ENCODE data around the gene KLHL7. TPM values are rescaled to one million over a fixed set of nuclear protein-coding genes. Genes with fewer than 3 reads are reported as not detected.

The KLHL7 gene
- total and polyA plus RNA-seq, 10 donors: 8.8 to 31.6 (median 20.1) TPM

GRCh38 chr7:23207884-23208283 is 102.3 kb downstream of the KLHL7 start:
- DNase-seq: no peak
- peaks cover 0 to 15% (median 0%) of the 10 kb centered on the region in 7 donors for H3K27me3 ChIP-seq (replicated peaks in 1 of 7)
- H3K4me1 ChIP-seq: peaks cover 0 to 32% (median 4%) of the 10 kb centered on the region in 6 donors
- peak overlapping the region in 2 of 8 donors; percentile 76 to 77 for H3K27ac ChIP-seq
- WGBS, 5 donors: 62 to 84% (median 63%) methylated on average over 3 of the region's 3 CpGs
- intact Hi-C loops (cut with DNase I; ENCODE audit: low total_unique reads): no loop called here
- TF ChIP-seq POLR2A (IDR thresholded peaks at IDR 0.05) (no peak), POLR2AphosphoS5 (IDR thresholded peaks at IDR 0.05) (no peak), CTCF (IDR thresholded peaks at IDR 0.05 in 8 of 11, conservative IDR thresholded peaks at IDR 0.05 in 3 of 11) (no peak)
- H3K4me3 ChIP-seq: no peak overlapping the region
- peaks cover 0 to 24% (median 0%) of the 10 kb centered on the region in 6 donors for H3K36me3 ChIP-seq
- H3K9me3 ChIP-seq: no peaks in the 10 kb centered on the region

GRCh38 chr7:23208316-23208715 is 102.7 kb downstream of the KLHL7 start:
- Histone ChIP-seq H3K36me3 (peaks cover 0 to 19% (median 0%) of the 10 kb centered on the region in 6 donors), H3K9me3 (no peaks in the 10 kb centered on the region), H3K4me1 (peaks cover 0 to 32% (median 4%) of the 10 kb centered on the region in 6 donors), H3K27ac (no peak overlapping the region), H3K4me3 (no peak overlapping the region), H3K27me3 (replicated peaks in 1 of 7) (peaks cover 0 to 15% (median 0%) of the 10 kb centered on the region in 7 donors)
- TF ChIP-seq CTCF (IDR thresholded peaks at IDR 0.05 in 8 of 11, conservative IDR thresholded peaks at IDR 0.05 in 3 of 11) (no peak), POLR2A (IDR thresholded peaks at IDR 0.05) (no peak), POLR2AphosphoS5 (IDR thresholded peaks at IDR 0.05) (no peak)
- intact Hi-C loops (cut with DNase I; ENCODE audit: low total_unique reads): no loop called here
- WGBS, 5 donors: 60 to 70% (median 70%) methylated on average over 4 of the region's 4 CpGs
- no peak for DNase-seq

- Histone ChIP-seq H3K9me3 (no peaks in the 10 kb centered on the region), H3K36me3 (no peaks in the 10 kb centered on the region), H3K4me3 (no peak overlapping the region), H3K27me3 (replicated peaks in 1 of 7) (peaks cover 0 to 13% (median 0%) of the 10 kb centered on the region in 7 donors), H3K4me1 (peaks cover 0 to 31% (median 2%) of the 10 kb centered on the region in 6 donors), H3K27ac (peak overlapping the region in 2 of 8 donors; percentile 41 to 63)
- intact Hi-C loops (cut with DNase I; ENCODE audit: low total_unique reads): no loop called here
- 34 to 66% (median 66%) methylated on average over 2 of the region's 2 CpGs for WGBS, 5 donors
- TF ChIP-seq CTCF (IDR thresholded peaks at IDR 0.05 in 8 of 11, conservative IDR thresholded peaks at IDR 0.05 in 3 of 11): no peak
- no peak for TF ChIP-seq POLR2A (IDR thresholded peaks at IDR 0.05)
- no peak for TF ChIP-seq POLR2AphosphoS5 (IDR thresholded peaks at IDR 0.05)
- DNase-seq: no peak
Measured at GRCh38 chr7:23210506-23210905, 104.9 kb downstream of the KLHL7 start.

GRCh38 chr7:23211589-23211988 is 106.0 kb downstream of the KLHL7 start:
- Histone ChIP-seq H3K4me1 (peaks cover 0 to 24% (median 0%) of the 10 kb centered on the region in 6 donors), H3K4me3 (no peak overlapping the region), H3K9me3 (no peaks in the 10 kb centered on the region), H3K27ac (no peak overlapping the region), H3K27me3 (replicated peaks in 1 of 7) (peaks cover 0 to 12% (median 0%) of the 10 kb centered on the region in 7 donors), H3K36me3 (no peaks in the 10 kb centered on the region)
- TF ChIP-seq POLR2AphosphoS5 (IDR thresholded peaks at IDR 0.05): no peak
- no peak for TF ChIP-seq POLR2A (IDR thresholded peaks at IDR 0.05)
- no peak for TF ChIP-seq CTCF (IDR thresholded peaks at IDR 0.05 in 8 of 11, conservative IDR thresholded peaks at IDR 0.05 in 3 of 11)
- WGBS, 5 donors: 76 to 89% (median 82%) methylated on average over 11 of the region's 11 CpGs
- intact Hi-C loops (cut with DNase I; ENCODE audit: low total_unique reads): no loop called here
- DNase-seq: no peak
